IMR-90 (cell line): ENCODE results near the gene AJM1. TPM values are rescaled to one million over a fixed set of nuclear protein-coding genes. Genes with fewer than 3 reads are reported as not detected.

Source experiments
- ATAC-seq: fragments of 200-7000 bp; cut with Tn5 transposase; 2 replicates; pipeline ENCODE4 v1.9.1; 2020; ENCODE audit warnings: low read depth, mild to moderate bottlenecking, moderate library complexity
- BruUV-seq: library from RNA; stranded (reverse); fragments of 400-500 nt; replicated peaks from 2 replicates; lab custom pipeline; 2021; lab: Mats Ljungman, UMichigan
- CTCF ChIA-PET: fragments of 300-600 bp; formaldehyde crosslinking; extraction: SDS; loops from one replicate; lab custom pipeline; 2021; ENCODE audit warnings: antibody characterized with exemption; lab: Yijun Ruan, JAX
- POLR2A ChIA-PET: fragments of 300-600 bp; sonication (Branson Sonifier 250); formaldehyde crosslinking; loops from one replicate; lab custom pipeline; 2022; ENCODE audit warnings: antibody characterized with exemption; ENCODE audit not compliant: unreplicated experiment; lab: Charles Lee
- DNase-seq: peaks from one replicate; pipeline ENCODE4 v3.0.0; 2013
- H2AFZ ChIP-seq: replicated peaks from 2 replicates; pipeline ENCODE3; 2013; ENCODE audit warnings: low read length, mild to moderate bottlenecking; ENCODE audit not compliant: poor library complexity
- H2AK5ac ChIP-seq: 2 replicates; pipeline ENCODE4 v1.6.1; 2013; ENCODE audit warnings: low read depth, low read length, inconsistent platforms
- H2AK9ac ChIP-seq: replicated peaks from 2 replicates; pipeline ENCODE3; 2013; ENCODE audit warnings: mild to moderate bottlenecking, low read depth, low read length, moderate library complexity; ENCODE audit not compliant: poor library complexity
- H2BK120ac ChIP-seq: 2 replicates; pipeline ENCODE4 v1.6.1; 2013; ENCODE audit warnings: low read depth, low read length, inconsistent platforms
- H2BK15ac ChIP-seq: 3 replicates; pipeline ENCODE4 v1.6.1; 2013; ENCODE audit warnings: low read depth, low read length, inconsistent platforms
- H2BK20ac ChIP-seq: 2 replicates; pipeline ENCODE4 v1.6.1; 2013; ENCODE audit warnings: low read depth, mild to moderate bottlenecking, inconsistent platforms, low read length, moderate library complexity
- H2BK5ac ChIP-seq: 2 replicates; pipeline ENCODE4 v1.6.1; 2013; ENCODE audit warnings: mild to moderate bottlenecking, low read depth, low read length, inconsistent platforms; ENCODE audit not compliant: poor library complexity, severe bottlenecking
- H3K14ac ChIP-seq: replicated peaks from 2 replicates; pipeline ENCODE4 v1.6.1; 2013; ENCODE audit warnings: low read depth, low read length, inconsistent platforms
- H3K18ac ChIP-seq: 2 replicates; pipeline ENCODE4 v1.6.1; 2013; ENCODE audit warnings: low read depth, low read length, control low read depth
- H3K23ac ChIP-seq: 2 replicates; pipeline ENCODE4 v1.6.1; 2013; ENCODE audit warnings: low read depth, low read length, inconsistent platforms
- H3K27ac ChIP-seq: 2 replicates; pipeline ENCODE4 v1.5.1; 2013; ENCODE audit warnings: mild to moderate bottlenecking, control low read depth, low read length; ENCODE audit not compliant: insufficient read depth
- H3K27me3 ChIP-seq: 2 replicates; pipeline ENCODE4 v1.6.1; 2013; ENCODE audit warnings: low read length; ENCODE audit not compliant: control insufficient read depth, insufficient read depth
- H3K36me3 ChIP-seq: 2 replicates; pipeline ENCODE4 v1.6.1; 2013; ENCODE audit warnings: low read length, mixed read lengths; ENCODE audit not compliant: control insufficient read depth, insufficient read depth
- H3K4ac ChIP-seq: 2 replicates; pipeline ENCODE4 v1.6.1; 2013; ENCODE audit warnings: low read depth, low read length, inconsistent platforms
- H3K4me1 ChIP-seq: 2 replicates; pipeline ENCODE4 v1.6.1; 2013; ENCODE audit warnings: low read length, mixed read lengths; ENCODE audit not compliant: control insufficient read depth, insufficient read depth
- H3K4me2 ChIP-seq: 2 replicates; pipeline ENCODE4 v1.6.1; 2013; ENCODE audit warnings: low read depth, mild to moderate bottlenecking, control low read depth, low read length, moderate library complexity
- H3K4me3 ChIP-seq: 2 replicates; pipeline ENCODE4 v1.5.1; 2013; ENCODE audit warnings: low read depth, mild to moderate bottlenecking, control low read depth, low read length, moderate library complexity; ENCODE audit not compliant: insufficient read depth
- H3K56ac ChIP-seq: 2 replicates; pipeline ENCODE4 v1.6.1; 2013; ENCODE audit warnings: low read length, inconsistent platforms; ENCODE audit not compliant: insufficient read depth; ENCODE audit errors: extremely low read depth
- H3K79me1 ChIP-seq, 2 experiments: 2 replicates each; pipeline ENCODE4 v1.6.1; 2013; ENCODE audit warnings: low read length in 2 of 2, inconsistent platforms in 1 of 2, low read depth in 1 of 2
- H3K9ac ChIP-seq: 2 replicates; pipeline ENCODE4 v1.6.1; 2013; ENCODE audit warnings: low read depth, low read length, control low read depth
- H3K9me1 ChIP-seq: 2 replicates; pipeline ENCODE4 v1.6.1; 2013; ENCODE audit warnings: low read length, inconsistent platforms; ENCODE audit not compliant: insufficient read depth
- H3K9me3 ChIP-seq: 2 replicates; pipeline ENCODE4 v1.6.1; 2013; ENCODE audit warnings: low read length; ENCODE audit not compliant: control insufficient read depth, insufficient read depth
- H4K20me1 ChIP-seq: 2 replicates; pipeline ENCODE4 v1.6.1; 2013; ENCODE audit warnings: low read length, inconsistent platforms; ENCODE audit not compliant: insufficient read depth
- H4K5ac ChIP-seq: 2 replicates; pipeline ENCODE4 v1.6.1; 2013; ENCODE audit warnings: mild to moderate bottlenecking, low read depth, low read length, control low read depth
- H4K8ac ChIP-seq, 2 experiments: 2 replicates each; pipeline ENCODE4 v1.6.1; 2013; ENCODE audit warnings: low read depth in 2 of 2, low read length in 2 of 2, control low read depth in 1 of 2, inconsistent platforms in 1 of 2
- H4K91ac ChIP-seq: 2 replicates; pipeline ENCODE4 v1.6.1; 2013; ENCODE audit warnings: low read depth, low read length, inconsistent platforms; ENCODE audit not compliant: insufficient read depth
- CEBPB ChIP-seq: IDR thresholded peaks from 2 replicates; pipeline ENCODE4 v1.6.1; 2012; ENCODE audit warnings: low read depth, low read length, improper control_type of control experiment
- CHD1 ChIP-seq: IDR thresholded peaks from 2 replicates; pipeline ENCODE4 v1.6.1; 2012; ENCODE audit warnings: low read depth, low read length, improper control_type of control experiment
- ELK1 ChIP-seq: fragments of 150-350 bp; IDR thresholded peaks from 2 replicates; pipeline ENCODE4 v1.6.1; 2016; ENCODE audit warnings: low read depth, mild to moderate bottlenecking, low read length, moderate library complexity, borderline replicate concordance
- FOS ChIP-seq: fragments of 150-350 bp; IDR thresholded peaks from 2 replicates; pipeline ENCODE4 v1.6.1; 2016; ENCODE audit warnings: low read depth, low read length
- MXI1 ChIP-seq: IDR thresholded peaks from 2 replicates; pipeline ENCODE4 v1.6.1; 2012; ENCODE audit warnings: low read depth, mild to moderate bottlenecking, low read length, moderate library complexity, borderline replicate concordance
- NFE2L2 ChIP-seq: fragments of 150-350 bp; IDR thresholded peaks from 2 replicates; pipeline ENCODE4 v1.6.1; 2016; ENCODE audit warnings: low read depth, mild to moderate bottlenecking, low read length
- POLR2A ChIP-seq: IDR thresholded peaks from 2 replicates; pipeline ENCODE4 v1.6.1; 2012; ENCODE audit warnings: mild to moderate bottlenecking, low read depth, low read length
- RCOR1 ChIP-seq: IDR thresholded peaks from 2 replicates; pipeline ENCODE4 v1.6.1; 2012; ENCODE audit warnings: mild to moderate bottlenecking, low read length, improper control_type of control experiment; ENCODE audit not compliant: insufficient replicate concordance
- RFX5 ChIP-seq: IDR thresholded peaks from 2 replicates; pipeline ENCODE4 v1.8.0; 2012; ENCODE audit warnings: low read depth, mild to moderate bottlenecking, low read length, moderate library complexity
- WGBS, 2 experiments: methylation state at CpG; one replicate each; pipeline versions ENCODE4 v1.1.5 to v1.1.7; 2013; ENCODE audit warnings: missing lambda C conversion rate in 2 of 2; ENCODE audit not compliant: insufficient read length in 1 of 2; ENCODE audit errors: extremely low coverage in 2 of 2; 5-methylcytosine and 5-hydroxymethylcytosine counted together
- dilution Hi-C: fragments of 300-500 bp; cut with HindIII; formaldehyde crosslinking; loops from one replicate; pipeline ENCODE4 v1.14.3; 2018; ENCODE audit warnings: low sequenced_read_pairs; ENCODE audit not compliant: unreplicated experiment
- in situ Hi-C: fragments of 300-500 bp; cut with MboI; formaldehyde crosslinking; loops from 3 replicates; pipeline ENCODE4 v1.14.3; 2019; ENCODE audit warnings: low sequenced_read_pairs, inconsistent platforms, mixed read lengths
- intact Hi-C: fragments of 100-400 bp; cut with micrococcal nuclease; formaldehyde crosslinking; loops from 2 replicates; pipeline ENCODE4 v1.10.0; 2022
- polyA plus RNA-seq, 3 experiments: library from polyadenylated mRNA; depleted of rRNA; stranded (reverse); fragments of >200 nt; gene quantifications; 2 replicates each; pipeline ENCODE4 v1.2.3, GENCODE V29; 2012; ENCODE audit warnings: low replicate concordance in 1 of 3
- total RNA-seq: library from RNA; depleted of rRNA; stranded (reverse); fragments of >200 nt; gene quantifications from 2 replicates; pipeline ENCODE4 v1.2.3, GENCODE V29; 2012
- TF ChIP-seq, protein P1 (sequence below): fragments of 150-350 bp; IDR thresholded peaks from 2 replicates; pipeline ENCODE4 v1.6.1; 2017; ENCODE audit warnings: mild to moderate bottlenecking, antibody characterized with exemption, low read length, low read depth

Gene AJM1
- total and polyA plus RNA-seq, 2 of the 4 experiments (the other 2 are of a cell fraction), result 0.18 to 1.5 TPM

- H2BK15ac ChIP-seq, result no peak overlapping the region
- no peaks in the 10 kb centered on the region for H4K20me1 ChIP-seq
- no peaks in the 10 kb centered on the region for H3K9me1 ChIP-seq
- intact Hi-C loops, result no loop called here
- H3K4me3 ChIP-seq, result no peak overlapping the region
- H2BK120ac ChIP-seq, result no peak overlapping the region
- H3K36me3 ChIP-seq, result peaks cover 54% of the 10 kb centered on the region
- no peak for ATAC-seq
- no peak overlapping the region for H3K27ac ChIP-seq
- no peak overlapping the region for H3K18ac ChIP-seq
- H3K4me2 ChIP-seq, result no peak overlapping the region
- H4K5ac ChIP-seq, result no peak overlapping the region
- peaks cover 0 to 3% of the 10 kb centered on the region in 2 experiments; a peak in 1 of 4 replicates for H3K79me1 ChIP-seq
- TF ChIP-seq RCOR1 (no peak), CHD1 (no peak), NFE2L2 (no peak), CEBPB (no peak), RFX5 (no peak), ELK1 (no peak), POLR2A (no peak), MXI1 (no peak), FOS (no peak)
- TF ChIP-seq, protein P1, sequence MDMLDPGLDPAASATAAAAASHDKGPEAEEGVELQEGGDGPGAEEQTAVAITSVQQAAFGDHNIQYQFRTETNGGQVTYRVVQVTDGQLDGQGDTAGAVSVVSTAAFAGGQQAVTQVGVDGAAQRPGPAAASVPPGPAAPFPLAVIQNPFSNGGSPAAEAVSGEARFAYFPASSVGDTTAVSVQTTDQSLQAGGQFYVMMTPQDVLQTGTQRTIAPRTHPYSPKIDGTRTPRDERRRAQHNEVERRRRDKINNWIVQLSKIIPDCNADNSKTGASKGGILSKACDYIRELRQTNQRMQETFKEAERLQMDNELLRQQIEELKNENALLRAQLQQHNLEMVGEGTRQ, result no peak
- H2AK9ac ChIP-seq, result no peak overlapping the region
- no TSS peak for BruUV-seq
- no peak overlapping the region for H2AFZ ChIP-seq
- no peak overlapping the region for H3K9ac ChIP-seq
- no peak overlapping the region for H2BK5ac ChIP-seq
- ChIA-PET POLR2A (no interaction called here), CTCF (no interaction called here)
- no peaks in the 10 kb centered on the region for H3K4me1 ChIP-seq
- no peak for DNase-seq
- dilution Hi-C loops, result no loop called here
- WGBS, 2 experiments, result 97% methylated on average over 12 of the region's 23 CpGs; no CpG with 5 or more reads in 1 of the 2 experiments
- H3K27me3 ChIP-seq, result no peaks in the 10 kb centered on the region
- H4K91ac ChIP-seq, result no peak overlapping the region
- H2BK20ac ChIP-seq, result no peak overlapping the region
- H4K8ac ChIP-seq, result no peak overlapping the region
- H3K4ac ChIP-seq, result no peak overlapping the region
- no peak overlapping the region for H2AK5ac ChIP-seq
- no peak overlapping the region for H3K56ac ChIP-seq
- H3K9me3 ChIP-seq, result no peaks in the 10 kb centered on the region
- in situ Hi-C loops, result no loop called here
- no peak overlapping the region for H3K23ac ChIP-seq
- H3K14ac ChIP-seq, result no peak overlapping the region
Observed at GRCh38 chr9:136831720-136832104, 10.6 kb upstream of the AJM1 start.
